Measurements from ENCODE around the gene FLVCR1. TPM values are rescaled to one million over a fixed set of nuclear protein-coding genes. Genes with fewer than 3 reads are reported as not detected.

Gene FLVCR1
- total RNA-seq, 1 experiment from 2014 or later = 30.8 TPM

DNA sequence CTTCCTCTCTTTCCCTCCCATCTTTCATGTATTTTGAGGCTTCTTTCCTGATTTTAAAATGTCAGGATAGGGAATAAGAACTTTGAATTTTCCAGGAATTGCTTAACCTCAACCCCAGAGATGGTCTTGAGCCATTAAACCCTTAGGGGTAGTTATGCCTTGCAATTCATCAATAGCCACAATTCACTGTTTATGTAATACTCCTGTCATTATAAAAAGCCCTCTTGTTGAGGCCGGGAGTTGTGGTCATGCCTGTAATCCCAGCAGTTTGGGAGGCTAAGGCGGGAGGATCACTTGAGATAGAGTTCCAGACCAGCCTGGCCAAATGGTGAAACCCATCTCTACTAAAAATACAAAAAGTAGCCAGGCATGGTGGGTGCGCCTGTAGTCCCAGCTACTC, 35.1 kb upstream of the FLVCR1 start:
- CTCF ChIA-PET = interaction anchor here (0.7 kb wide), 1 partner anchor 9 kb away, joined by 3 read pairs; no protein-coding TSS in a partner anchor

GRCh38 chr1:212824201-212824600, 33.9 kb upstream of the FLVCR1 start:
- peaks cover 21% of the 10 kb centered on the region for H3K4me1 Mint-ChIP-seq (ENCODE audit: low read depth, unreplicated experiment)
- no peaks in the 10 kb centered on the region for H3K27me3 Mint-ChIP-seq (ENCODE audit: insufficient read depth, unreplicated experiment)
- no peaks in the 10 kb centered on the region for H3K36me3 ChIP-seq (ENCODE audit: control insufficient read depth, insufficient read depth, low read length)
- no peak overlapping the region for H3K4me3 ChIP-seq (ENCODE audit: low read depth, low read length)
- no peaks in the 10 kb centered on the region for H3K27me3 ChIP-seq (replicated peaks; ENCODE audit: control insufficient read depth, insufficient read depth, low read length)
- H3K27ac Mint-ChIP-seq (ENCODE audit: unreplicated experiment) = no peak overlapping the region
- no peak for TF ChIP-seq CTCF (IDR thresholded peaks at IDR 0.05; ENCODE audit: insufficient read depth in 1 of 2, low read depth in 1 of 2, low read length in 1 of 2, severe bottlenecking in 1 of 2, unreplicated experiment in 1 of 2)
- H3K9me3 ChIP-seq = peaks cover 26% of the 10 kb centered on the region
- peaks cover 12% of the 10 kb centered on the region for H3K36me3 Mint-ChIP-seq (ENCODE audit: insufficient read depth, unreplicated experiment)
- H3K4me1 ChIP-seq = peaks cover 30% of the 10 kb centered on the region
- ChIA-PET CTCF (no interaction called here), POLR2A (no interaction called here)
- intact Hi-C loops (cut with micrococcal nuclease; ENCODE audit: unreplicated experiment) = no loop called here
- H3K9me3 Mint-ChIP-seq (ENCODE audit: unreplicated experiment) = peaks cover 24% of the 10 kb centered on the region
- no TSS peak for BruUV-seq (replicated peaks)
- no peak overlapping the region for H3K4me3 Mint-ChIP-seq (ENCODE audit: unreplicated experiment)
- no peak for DNase-seq

More for the DNA sequence above, 35.1 kb upstream of the FLVCR1 start:
- Mint-ChIP-seq H3K4me1 (ENCODE audit: low read depth, unreplicated experiment) (peaks cover 20% of the 10 kb centered on the region), H3K27ac (ENCODE audit: unreplicated experiment) (no peak overlapping the region), H3K9me3 (ENCODE audit: unreplicated experiment) (peaks cover 24% of the 10 kb centered on the region), H3K4me3 (ENCODE audit: unreplicated experiment) (no peak overlapping the region), H3K27me3 (ENCODE audit: insufficient read depth, unreplicated experiment) (no peaks in the 10 kb centered on the region), H3K36me3 (ENCODE audit: insufficient read depth, unreplicated experiment) (peaks cover 12% of the 10 kb centered on the region)
- POLR2A ChIA-PET = no interaction called here
- no peak for TF ChIP-seq CTCF (IDR thresholded peaks at IDR 0.05; ENCODE audit: insufficient read depth in 1 of 2, low read depth in 1 of 2, low read length in 1 of 2, severe bottlenecking in 1 of 2, unreplicated experiment in 1 of 2)
- BruUV-seq (replicated peaks) = no TSS peak
- no peak for DNase-seq
- H3K9me3 ChIP-seq = peaks cover 26% of the 10 kb centered on the region
- H3K4me1 ChIP-seq = peaks cover 17% of the 10 kb centered on the region
- no peaks in the 10 kb centered on the region for H3K36me3 ChIP-seq (ENCODE audit: control insufficient read depth, insufficient read depth, low read length)
- no peaks in the 10 kb centered on the region for H3K27me3 ChIP-seq (replicated peaks; ENCODE audit: control insufficient read depth, insufficient read depth, low read length)
- intact Hi-C loops (cut with micrococcal nuclease; ENCODE audit: unreplicated experiment) = no loop called here
- no peak overlapping the region for H3K4me3 ChIP-seq (ENCODE audit: low read depth, low read length)

GRCh38 chr1:212825798-212826452, 32.1 kb upstream of the FLVCR1 start:
- Histone ChIP-seq H3K27me3 (replicated peaks; ENCODE audit: control insufficient read depth, insufficient read depth, low read length) (no peaks in the 10 kb centered on the region), H3K36me3 (ENCODE audit: control insufficient read depth, insufficient read depth, low read length) (no peaks in the 10 kb centered on the region), H3K4me3 (ENCODE audit: low read depth, low read length) (no peak overlapping the region), H3K9me3 (peaks cover 26% of the 10 kb centered on the region), H3K4me1 (peaks cover 25% of the 10 kb centered on the region)
- peak overlapping the region; percentile 29 for H3K27ac Mint-ChIP-seq (ENCODE audit: unreplicated experiment)
- peaks cover 14% of the 10 kb centered on the region for H3K4me1 Mint-ChIP-seq (ENCODE audit: low read depth, unreplicated experiment)
- CTCF ChIA-PET = no interaction called here
- H3K9me3 Mint-ChIP-seq (ENCODE audit: unreplicated experiment) = peaks cover 24% of the 10 kb centered on the region
- H3K27me3 Mint-ChIP-seq (ENCODE audit: insufficient read depth, unreplicated experiment) = no peaks in the 10 kb centered on the region
- no peak for TF ChIP-seq CTCF (IDR thresholded peaks at IDR 0.05; ENCODE audit: insufficient read depth in 1 of 2, low read depth in 1 of 2, low read length in 1 of 2, severe bottlenecking in 1 of 2, unreplicated experiment in 1 of 2)
- H3K4me3 Mint-ChIP-seq (ENCODE audit: unreplicated experiment) = no peak overlapping the region
- H3K36me3 Mint-ChIP-seq (ENCODE audit: insufficient read depth, unreplicated experiment) = peaks cover 12% of the 10 kb centered on the region
- no peak for DNase-seq
- intact Hi-C loops (cut with micrococcal nuclease; ENCODE audit: unreplicated experiment) = no loop called here
- no TSS peak for BruUV-seq (replicated peaks)
- POLR2A ChIA-PET = no interaction called here
